MG63 (cell line): Measurements from ENCODE around the gene KDM2B. TPM values are rescaled to one million over a fixed set of nuclear protein-coding genes. Genes with fewer than 3 reads are reported as not detected.
"Not testable (repeated sequence)": the region's sequence is repeated elsewhere in the genome, so short reads cannot be mapped to it uniquely, and the experiment has no call there.

ENCODE experiments used
- DNase-seq: peaks from one replicate; pipeline ENCODE4 v3.0.0-alpha.2; 2020
- H3K27me3 ChIP-seq: fragments of 250-450 bp; sonication (Bioruptor Pico); 2 replicates; pipeline ENCODE4 v1.5.1; 2020; ENCODE audit warnings: mild to moderate bottlenecking, moderate library complexity
- H3K36me3 ChIP-seq: fragments of 250-450 bp; sonication (Bioruptor Pico); 2 replicates; pipeline ENCODE4 v1.5.1; 2020; ENCODE audit warnings: mild to moderate bottlenecking, moderate library complexity
- H3K4me3 ChIP-seq: fragments of 250-450 bp; sonication (Bioruptor Pico); 2 replicates; pipeline ENCODE4 v1.5.1; 2020; ENCODE audit warnings: mild to moderate bottlenecking, moderate library complexity
- H3K9me3 ChIP-seq: fragments of 250-450 bp; sonication (Bioruptor Pico); 2 replicates; pipeline ENCODE4 v1.5.1; 2020; ENCODE audit warnings: mild to moderate bottlenecking, moderate library complexity
- total RNA-seq: library from RNA; depleted of rRNA; stranded (reverse); fragments of >200 nt; shearing (Covaris generic); gene quantifications from 2 replicates; pipeline ENCODE4 v1.2.3, GENCODE V29; 2014; ENCODE audit warnings: low replicate concordance

KDM2B gene
- total RNA-seq, 1 experiment from 2014 or later: 30.1 TPM

- H3K9me3 ChIP-seq: no peaks in the 10 kb centered on the region
- H3K27me3 ChIP-seq: no peaks in the 10 kb centered on the region
- no peak for DNase-seq
- no peak overlapping the region for H3K4me3 ChIP-seq
- H3K36me3 ChIP-seq: no peaks in the 10 kb centered on the region
Measured at GRCh38 chr12:121503395-121503794, 77.4 kb downstream of the KDM2B start.

GRCh38 chr12:121501946-121502345, 78.9 kb downstream of the KDM2B start:
- Histone ChIP-seq H3K27me3 (no peaks in the 10 kb centered on the region), H3K4me3 (no peak overlapping the region), H3K36me3 (no peaks in the 10 kb centered on the region), H3K9me3 (no peaks in the 10 kb centered on the region)
- DNase-seq: no peak

- DNase-seq: peak; percentile 42
Measured at GRCh38 chr12:121499929-121500793, 80.7 kb downstream of the KDM2B start.

GRCh38 chr12:121495746-121496145, 85.1 kb downstream of the KDM2B start:
- DNase-seq: no peak
- Histone ChIP-seq H3K9me3 (no peaks in the 10 kb centered on the region), H3K4me3 (no peak overlapping the region), H3K27me3 (no peaks in the 10 kb centered on the region), H3K36me3 (no peaks in the 10 kb centered on the region)

More at GRCh38 chr12:121499929-121500793, 80.7 kb downstream of the KDM2B start:
- Histone ChIP-seq H3K27me3 (no peaks in the 10 kb centered on the region), H3K4me3 (no peak overlapping the region), H3K9me3 (no peaks in the 10 kb centered on the region), H3K36me3 (no peaks in the 10 kb centered on the region)

GRCh38 chr12:121494093-121494787, 86.6 kb downstream of the KDM2B start:
- no peaks in the 10 kb centered on the region for H3K27me3 ChIP-seq
- no peak overlapping the region for H3K4me3 ChIP-seq
- H3K9me3 ChIP-seq: no peaks in the 10 kb centered on the region
- H3K36me3 ChIP-seq: no peaks in the 10 kb centered on the region
- DNase-seq: peak; percentile 26

- H3K36me3 ChIP-seq: no peaks in the 10 kb centered on the region
Measured at GRCh38 chr12:121490401-121491281, 90.2 kb downstream of the KDM2B start.

GRCh38 chr12:121489874-121490273, 90.9 kb downstream of the KDM2B start:
- DNase-seq: no peak
- Histone ChIP-seq H3K9me3 (no peaks in the 10 kb centered on the region), H3K4me3 (no peak overlapping the region), H3K27me3 (no peaks in the 10 kb centered on the region), H3K36me3 (no peaks in the 10 kb centered on the region)

More at GRCh38 chr12:121490401-121491281, 90.2 kb downstream of the KDM2B start:
- DNase-seq: no peak
- no peak overlapping the region for H3K4me3 ChIP-seq
- H3K27me3 ChIP-seq: no peaks in the 10 kb centered on the region
- no peaks in the 10 kb centered on the region for H3K9me3 ChIP-seq

- Histone ChIP-seq H3K4me3 (no peak overlapping the region), H3K9me3 (no peaks in the 10 kb centered on the region), H3K27me3 (no peaks in the 10 kb centered on the region), H3K36me3 (no peaks in the 10 kb centered on the region)
- no peak for DNase-seq
Measured at GRCh38 chr12:121484967-121485366, 95.9 kb downstream of the KDM2B start.

GRCh38 chr12:121484564-121484963, 96.3 kb downstream of the KDM2B start:
- not testable (repeated sequence) for H3K4me3 ChIP-seq, DNase-seq, H3K9me3 ChIP-seq, H3K36me3 ChIP-seq, H3K27me3 ChIP-seq

GRCh38 chr12:121483949-121484348, 96.9 kb downstream of the KDM2B start:
- Histone ChIP-seq H3K9me3 (no peaks in the 10 kb centered on the region), H3K27me3 (no peaks in the 10 kb centered on the region), H3K36me3 (no peaks in the 10 kb centered on the region), H3K4me3 (no peak overlapping the region)
- no peak for DNase-seq

- no peak for DNase-seq
- H3K9me3 ChIP-seq: no peaks in the 10 kb centered on the region
- H3K36me3 ChIP-seq: no peaks in the 10 kb centered on the region
Measured at GRCh38 chr12:121476477-121476876, 104.3 kb downstream of the KDM2B start.

GRCh38 chr12:121475279-121475678, 105.5 kb downstream of the KDM2B start:
- no peaks in the 10 kb centered on the region for H3K27me3 ChIP-seq
- no peak for DNase-seq
- no peak overlapping the region for H3K4me3 ChIP-seq
- H3K9me3 ChIP-seq: no peaks in the 10 kb centered on the region
- H3K36me3 ChIP-seq: no peaks in the 10 kb centered on the region

More at GRCh38 chr12:121476477-121476876, 104.3 kb downstream of the KDM2B start:
- H3K27me3 ChIP-seq: no peaks in the 10 kb centered on the region
- no peak overlapping the region for H3K4me3 ChIP-seq

- H3K27me3 ChIP-seq: no peaks in the 10 kb centered on the region
- DNase-seq: no peak
Measured at GRCh38 chr12:121472150-121472905, 108.5 kb downstream of the KDM2B start.

GRCh38 chr12:121470751-121471150, 110.1 kb downstream of the KDM2B start:
- H3K9me3 ChIP-seq: no peaks in the 10 kb centered on the region
- no peak overlapping the region for H3K4me3 ChIP-seq
- DNase-seq: no peak
- H3K27me3 ChIP-seq: no peaks in the 10 kb centered on the region
- no peaks in the 10 kb centered on the region for H3K36me3 ChIP-seq

More at GRCh38 chr12:121472150-121472905, 108.5 kb downstream of the KDM2B start:
- Histone ChIP-seq H3K4me3 (no peak overlapping the region), H3K9me3 (no peaks in the 10 kb centered on the region), H3K36me3 (no peaks in the 10 kb centered on the region)

- Histone ChIP-seq H3K4me3 (no peak overlapping the region), H3K36me3 (no peaks in the 10 kb centered on the region), H3K27me3 (no peaks in the 10 kb centered on the region), H3K9me3 (no peaks in the 10 kb centered on the region)
- DNase-seq: no peak
Measured at GRCh38 chr12:121468499-121468801, 112.4 kb downstream of the KDM2B start.
